ENCODE measurements around the gene GRHPR.
A peak's percentile ranks its signal among the peaks of the same experiment; 100 is the strongest.
"Not testable (repeated sequence)": the region's sequence is repeated elsewhere in the genome, so short reads cannot be mapped to it uniquely, and the experiment has no call there.

GRHPR gene

GRCh38 chr9:37422289-37423104, at the start of gene GRHPR:
Gene GRHPR (plus strand): TSS chr9:37422696. CDS start chr9:37422751, 55 bp downstream.
- DNase-seq (ENCODE audit: low spot score), result peak; percentile 88

DNA sequence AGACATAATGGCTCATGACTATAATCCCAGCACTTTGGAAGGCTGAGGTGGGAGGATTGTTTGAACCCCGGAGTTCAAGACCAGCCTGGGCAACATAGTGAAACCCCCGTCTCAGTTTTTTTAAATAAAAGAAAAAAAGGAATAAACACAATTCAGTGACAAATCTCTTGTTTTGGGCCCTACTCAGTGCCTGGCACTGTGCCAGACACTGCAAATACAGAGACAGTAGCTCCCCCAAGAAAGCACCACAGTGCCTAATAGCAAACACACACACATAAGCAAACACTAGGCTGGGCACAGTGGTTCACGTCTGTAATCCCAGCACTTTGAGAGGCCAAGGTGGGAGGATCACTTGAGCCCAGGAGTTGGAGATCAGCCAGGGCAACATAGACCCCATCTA, 49.7 kb upstream of the GRHPR start:
- no peak for DNase-seq (ENCODE audit: low spot score)

- DNase-seq (ENCODE audit: low spot score), result no peak
Observed at GRCh38 chr9:37373621-37374020, 48.9 kb upstream of the GRHPR start.

DNA sequence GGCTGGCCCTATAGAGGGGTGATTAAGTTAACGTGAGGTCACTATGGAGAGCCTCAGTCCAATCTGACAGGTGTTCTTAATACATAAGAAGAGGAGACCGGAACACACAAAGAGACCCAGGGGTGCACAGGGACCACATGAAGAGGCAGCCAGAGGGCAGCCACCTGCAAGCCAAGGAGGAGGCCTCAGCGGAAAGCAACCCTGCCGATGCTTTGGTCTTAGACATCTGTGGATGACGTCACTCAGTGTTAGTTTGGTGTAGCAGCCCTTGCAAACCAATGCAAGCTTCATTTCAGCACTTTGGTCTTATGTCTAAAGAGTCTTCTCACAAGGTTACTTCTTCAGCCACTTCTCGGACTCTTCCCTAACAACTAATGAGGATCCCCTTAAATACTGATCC, 47.6 kb upstream of the GRHPR start:
- DNase-seq (ENCODE audit: low spot score), result no peak

DNA sequence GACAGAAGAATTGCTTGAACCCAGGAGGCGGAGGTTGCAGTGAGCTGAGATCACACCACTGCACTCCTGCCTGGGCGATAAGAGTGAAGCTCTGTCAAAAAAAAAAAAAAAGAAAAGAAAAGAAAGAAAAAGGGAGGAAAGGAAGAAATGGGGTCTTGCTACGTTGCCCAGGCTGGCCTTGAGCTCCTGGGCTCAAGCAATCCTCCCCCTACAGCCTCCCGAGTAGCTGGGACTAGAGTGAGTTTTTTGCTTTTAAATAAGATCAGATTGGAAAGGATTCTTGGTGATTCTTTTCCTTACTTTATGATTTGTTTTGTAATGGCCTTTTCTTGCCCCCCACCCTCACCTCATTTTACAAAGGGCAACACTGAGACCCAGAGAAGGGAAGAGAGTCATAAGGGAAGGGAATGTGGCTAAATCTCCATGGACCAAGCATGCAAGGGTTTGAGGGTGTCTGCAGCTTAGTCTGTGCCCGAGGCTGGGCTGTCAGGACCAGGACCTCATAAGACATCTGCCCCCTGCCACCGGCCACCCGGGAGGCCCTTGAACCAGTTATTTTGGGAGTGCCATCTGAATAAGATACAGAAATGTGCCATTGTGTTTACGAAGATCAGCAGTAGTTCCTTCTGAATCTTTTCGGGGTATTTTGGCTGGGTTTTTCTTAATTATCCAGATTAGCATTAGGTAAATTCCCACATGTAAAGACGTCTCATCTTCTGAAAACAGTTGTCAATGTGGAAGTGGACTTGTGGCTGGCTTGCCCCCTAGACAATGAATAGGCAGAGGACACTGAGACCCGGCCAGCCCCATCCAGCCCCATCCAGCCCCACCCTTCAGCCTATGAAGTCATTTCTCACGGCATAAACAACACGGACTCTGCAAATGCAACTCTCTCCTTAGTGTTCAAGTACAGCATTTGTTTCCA, 44.5 kb upstream of the GRHPR start:
- no peak for DNase-seq (ENCODE audit: low spot score)

- no peak for DNase-seq (ENCODE audit: low spot score)
Observed at GRCh38 chr9:37378613-37379004, 43.9 kb upstream of the GRHPR start.

GRCh38 chr9:37379835-37380234, 42.7 kb upstream of the GRHPR start:
- no peak for DNase-seq (ENCODE audit: low spot score)

GRCh38 chr9:37380570-37380969, 41.9 kb upstream of the GRHPR start:
- no peak for DNase-seq (ENCODE audit: low spot score)

- DNase-seq (ENCODE audit: low spot score), result no peak
Observed at GRCh38 chr9:37381094-37381741, 41.3 kb upstream of the GRHPR start.

GRCh38 chr9:37382161-37382981, 40.1 kb upstream of the GRHPR start:
- DNase-seq (ENCODE audit: low spot score), result no peak

- no peak for DNase-seq (ENCODE audit: low spot score)
Observed at GRCh38 chr9:37382982-37383357, 39.5 kb upstream of the GRHPR start.

DNA sequence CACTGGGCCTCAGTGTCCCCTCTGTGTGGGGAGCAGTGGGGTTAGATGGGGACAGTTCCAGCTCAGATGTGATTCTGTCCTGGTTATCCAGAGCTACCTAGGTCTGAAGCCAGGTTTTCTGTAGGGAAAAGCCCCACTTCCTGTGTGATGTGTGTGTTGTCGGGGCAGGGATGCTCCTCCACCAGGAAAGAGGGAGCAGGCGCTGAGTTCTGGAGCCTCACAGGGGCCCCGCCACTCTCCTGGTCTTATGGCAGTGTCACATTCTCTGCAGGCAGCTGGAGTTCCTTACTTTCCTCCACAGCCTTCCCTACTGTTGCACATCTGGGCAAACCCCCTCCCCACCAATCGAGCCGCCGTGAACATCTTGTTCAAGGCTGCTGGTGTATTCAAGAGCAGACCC, 39.1 kb upstream of the GRHPR start:
- no peak for DNase-seq (ENCODE audit: low spot score)

DNA sequence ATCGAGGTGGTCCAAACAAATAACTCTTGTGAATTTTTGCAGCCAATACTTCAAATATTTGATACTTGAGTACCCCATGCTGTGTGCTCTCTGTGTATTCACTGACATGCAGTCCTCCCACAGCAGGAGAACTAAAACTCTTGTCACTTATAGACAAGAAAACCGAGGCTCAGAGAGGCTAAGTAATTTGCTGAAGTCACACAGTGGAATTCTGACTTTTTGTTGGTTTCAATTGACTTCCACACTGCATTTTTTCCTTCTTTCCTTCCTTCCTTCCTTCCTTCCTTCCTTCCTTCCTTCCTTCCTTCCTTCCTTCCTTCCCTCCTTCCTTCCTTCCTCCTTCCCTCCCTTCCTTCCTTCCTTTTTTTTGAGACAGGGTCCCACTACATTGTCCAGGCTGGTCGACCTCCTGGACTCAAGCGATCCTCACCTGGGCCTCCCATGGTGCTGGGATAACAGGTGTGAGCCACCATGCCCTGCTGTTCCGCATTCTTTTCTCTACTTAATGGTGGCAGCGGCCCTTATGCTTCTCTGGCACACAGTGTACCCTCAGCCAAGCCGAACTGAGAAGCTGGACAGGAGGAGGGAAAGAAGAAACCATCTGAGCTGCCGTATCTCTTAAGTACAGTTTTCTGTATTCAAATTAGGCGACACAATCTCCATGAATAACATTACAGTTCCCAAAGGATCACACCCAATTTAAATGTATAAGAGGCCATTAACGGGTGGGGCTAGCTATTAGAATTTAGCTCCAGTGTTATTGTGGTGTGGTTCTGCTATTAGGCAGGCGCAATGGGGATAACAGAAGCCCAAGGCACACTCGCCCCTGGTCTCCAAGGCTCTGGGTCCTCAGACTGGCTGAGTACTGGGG, 38.4 kb upstream of the GRHPR start:
- DNase-seq (ENCODE audit: low spot score), result no peak

DNA sequence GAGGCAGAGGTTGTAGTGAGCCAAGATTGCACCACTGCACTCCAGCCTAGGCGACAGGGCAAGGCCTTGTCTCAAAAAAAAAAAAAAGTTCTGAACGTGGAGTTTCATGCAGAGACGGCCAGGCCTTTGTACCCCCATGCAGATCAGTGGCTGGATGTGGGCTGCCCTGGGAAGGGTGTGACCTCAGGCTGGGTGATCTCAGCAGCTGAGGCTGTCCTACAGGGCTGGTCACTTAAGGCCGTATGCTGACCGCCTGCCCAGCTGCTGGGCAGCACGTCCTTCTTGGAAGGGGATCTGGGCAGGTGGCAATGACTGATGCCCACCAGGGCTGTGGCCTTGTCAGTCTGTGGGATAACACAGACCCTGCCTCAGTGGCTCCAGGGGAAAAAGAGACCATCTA, 37.2 kb upstream of the GRHPR start:
- no peak for DNase-seq (ENCODE audit: low spot score)

DNA sequence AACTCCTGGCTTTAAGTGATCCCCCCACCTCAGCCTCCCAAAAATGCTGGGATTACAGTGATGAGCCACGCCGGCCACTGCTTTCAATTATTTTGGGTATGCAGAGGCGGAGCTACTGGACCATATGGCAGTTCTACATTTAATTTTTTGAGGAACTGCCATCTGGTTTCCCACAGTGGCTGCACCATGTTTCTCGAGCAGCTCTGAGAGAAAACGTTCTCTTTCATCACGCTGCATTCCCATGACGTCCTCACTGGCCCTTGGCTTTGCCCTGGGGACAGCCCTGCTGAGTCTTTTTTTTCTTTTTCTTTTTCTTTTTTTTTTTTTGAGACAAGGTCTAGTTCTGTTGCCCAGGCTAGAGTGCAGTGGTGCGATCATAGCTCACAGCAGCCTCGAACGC, 35.5 kb upstream of the GRHPR start:
- no peak for DNase-seq (ENCODE audit: low spot score)

DNA sequence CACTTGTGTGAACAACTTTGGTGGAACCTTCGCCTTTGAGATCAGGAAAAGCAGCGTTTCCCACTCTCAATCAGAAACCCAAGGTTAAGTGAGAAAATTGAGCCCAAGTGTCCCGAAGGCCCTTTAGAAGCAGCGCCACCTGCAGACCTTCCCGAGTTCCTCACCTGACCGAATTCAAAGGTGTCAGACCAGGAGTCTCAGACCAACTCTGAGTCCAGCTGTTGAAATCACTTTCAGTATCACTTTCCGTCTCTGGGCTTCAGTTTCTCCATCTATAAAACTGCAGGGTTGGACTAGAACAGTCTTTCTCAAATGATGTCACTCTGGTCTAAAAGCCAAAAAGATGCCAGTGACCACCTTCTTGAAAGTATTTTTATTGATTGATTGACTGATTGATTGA, 31.7 kb upstream of the GRHPR start:
- no peak for DNase-seq (ENCODE audit: low spot score)

- DNase-seq (ENCODE audit: low spot score), result no peak
Observed at GRCh38 chr9:37392272-37392671, 30.2 kb upstream of the GRHPR start.

DNA sequence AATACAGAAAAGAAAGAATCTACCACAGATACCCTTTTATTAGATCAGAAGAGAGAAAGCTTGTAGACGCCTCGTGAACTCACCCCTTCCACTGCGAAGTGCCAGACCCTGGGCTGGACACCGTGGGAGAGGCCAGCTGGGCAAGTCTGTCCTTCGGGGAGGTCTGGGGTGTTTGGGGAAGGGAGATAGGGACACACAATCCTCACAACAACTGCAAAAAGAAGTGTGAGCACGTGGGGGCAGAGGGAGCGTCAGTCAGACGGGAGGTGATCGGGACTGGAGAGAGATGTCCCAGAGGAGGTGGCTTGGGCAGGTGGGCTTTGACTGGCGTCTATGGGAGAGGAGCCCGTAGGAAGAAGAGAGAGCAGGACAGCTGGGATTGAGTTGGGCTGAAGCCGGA, 27.3 kb upstream of the GRHPR start:
- DNase-seq (ENCODE audit: low spot score), result no peak

DNA sequence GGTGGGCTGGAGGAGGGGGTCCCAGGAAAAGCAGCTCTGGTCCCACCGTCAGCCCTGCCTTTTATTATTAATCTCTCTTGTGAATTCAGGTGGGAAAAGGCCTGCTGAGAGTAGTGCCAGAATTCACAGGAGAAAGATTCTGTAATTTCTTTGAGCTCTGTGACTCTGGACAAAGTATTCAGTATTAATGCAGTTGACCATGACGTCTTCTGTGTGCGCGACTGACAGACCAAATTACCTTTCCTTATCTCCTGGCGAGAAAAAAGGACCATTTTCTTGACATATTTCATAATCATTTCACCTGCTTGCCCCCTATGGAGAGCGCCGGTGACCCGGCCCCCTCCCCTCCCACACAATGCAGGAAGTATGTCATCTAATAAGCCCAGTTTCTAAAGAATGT, 26.8 kb upstream of the GRHPR start:
- no peak for DNase-seq (ENCODE audit: low spot score)

DNA sequence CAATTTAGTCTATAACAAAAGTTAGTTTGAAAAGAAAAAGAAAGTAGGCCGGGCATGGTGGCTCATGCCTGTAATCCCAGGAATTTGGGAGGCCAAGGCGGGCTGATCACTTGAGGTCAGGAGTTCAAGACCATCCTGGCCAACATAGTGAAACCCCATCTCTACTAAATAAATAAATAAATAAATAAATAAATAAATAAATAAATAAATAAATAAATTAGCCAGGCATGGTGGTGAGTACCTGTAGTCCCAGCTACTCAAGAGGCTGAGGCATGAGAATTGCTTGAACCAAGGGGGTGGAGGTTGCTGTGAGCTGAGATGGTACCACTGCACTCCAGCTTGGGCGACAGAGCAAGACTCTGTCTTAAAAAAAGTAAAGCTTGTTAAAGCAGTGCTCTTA, 24.5 kb upstream of the GRHPR start:
- not testable (repeated sequence) for DNase-seq (ENCODE audit: low spot score)

Measured in RKO (cell line).